Gastroesophageal sphincter (tissue), 4 donors: ENCODE data around the gene FBXL13. TPM values are rescaled to one million over a fixed set of nuclear protein-coding genes. Genes with fewer than 3 reads are reported as not detected.

Experiments
- ATAC-seq: fragments of 150-250 bp; one replicate; pipeline ENCODE4 v1.9.1; 2016; ENCODE audit warnings: mild to moderate bottlenecking, moderate library complexity
- H3K27ac ChIP-seq, 4 donors: fragments of 200-600 bp; sonication (generic) in 3 of 4; 1 replicate in 3 of 4; 2 replicates in 1 of 4; pipeline ENCODE4 v1.5.1; 2016 to 2019
- H3K27me3 ChIP-seq: fragments of 200-600 bp; sonication (generic); one replicate; pipeline ENCODE4 v1.5.1; 2019
- H3K36me3 ChIP-seq, 2 donors: fragments of 200-600 bp; sonication (generic); one replicate each; pipeline ENCODE4 v1.5.1; 2019; ENCODE audit warnings: control low read depth in 1 of 2
- H3K4me1 ChIP-seq, 3 donors: fragments of 200-600 bp; sonication (generic); 1 replicate in 2 of 3; 2 replicates in 1 of 3; pipeline ENCODE4 v1.5.1; 2016 to 2019; ENCODE audit warnings: control low read depth in 2 of 3
- H3K4me3 ChIP-seq, 2 donors: fragments of 200-600 bp; sonication (generic); one replicate each; pipeline ENCODE4 v1.5.1; 2019; ENCODE audit warnings: mild to moderate bottlenecking in 1 of 2, moderate library complexity in 1 of 2
- H3K9me3 ChIP-seq, 3 donors: fragments of 200-600 bp; sonication (generic); one replicate each; pipeline ENCODE4 v1.5.1; 2017 to 2019; ENCODE audit warnings: control low read depth in 2 of 3
- EP300 ChIP-seq: sonication (generic); formaldehyde crosslinking; IDR thresholded peaks from one replicate; pipeline ENCODE4 v1.6.1; 2017; ENCODE audit warnings: antibody characterized with exemption, mild to moderate bottlenecking
- POLR2A ChIP-seq, 2 donors: fragments of 450-650 bp; IDR thresholded peaks; one replicate each; pipeline ENCODE4 v1.6.1; 2017; ENCODE audit warnings: antibody characterized with exemption in 2 of 2, mild to moderate bottlenecking in 2 of 2, moderate library complexity in 1 of 2
- POLR2AphosphoS5 ChIP-seq: sonication (generic); formaldehyde crosslinking; IDR thresholded peaks from one replicate; pipeline ENCODE4 v1.6.1; 2017; ENCODE audit warnings: antibody characterized with exemption
- WGBS, 2 donors: methylation state at CpG; one replicate each; pipeline ENCODE4 v1.1.5; 2018; ENCODE audit warnings: low coverage in 1 of 2; 5-methylcytosine and 5-hydroxymethylcytosine counted together
- total RNA-seq, 4 donors: library from RNA; depleted of rRNA; stranded (reverse); fragments of >200 nt; gene quantifications; one replicate each; pipeline ENCODE4 v1.1.0, GENCODE V29; 2016
- TF ChIP-seq, protein P1 (sequence below), 4 experiments: fragments of 200-600 bp in 2 of 4; fragments of 450-650 bp in 2 of 4; sonication (generic) in 1 of 4; IDR thresholded peaks; one replicate each; pipeline ENCODE4 v1.5.1; 2017 to 2019; ENCODE audit warnings: antibody characterized with exemption in 4 of 4, mild to moderate bottlenecking in 2 of 4, moderate library complexity in 2 of 4

Gene FBXL13
- total RNA-seq, 4 donors from 2014 or later, result 1.3 to 5.8 (median 3.2) TPM

- no peak overlapping the region for H3K27ac ChIP-seq
Observed at GRCh38 chr7:102931757-102932156, 142.8 kb downstream of the FBXL13 start.

DNA sequence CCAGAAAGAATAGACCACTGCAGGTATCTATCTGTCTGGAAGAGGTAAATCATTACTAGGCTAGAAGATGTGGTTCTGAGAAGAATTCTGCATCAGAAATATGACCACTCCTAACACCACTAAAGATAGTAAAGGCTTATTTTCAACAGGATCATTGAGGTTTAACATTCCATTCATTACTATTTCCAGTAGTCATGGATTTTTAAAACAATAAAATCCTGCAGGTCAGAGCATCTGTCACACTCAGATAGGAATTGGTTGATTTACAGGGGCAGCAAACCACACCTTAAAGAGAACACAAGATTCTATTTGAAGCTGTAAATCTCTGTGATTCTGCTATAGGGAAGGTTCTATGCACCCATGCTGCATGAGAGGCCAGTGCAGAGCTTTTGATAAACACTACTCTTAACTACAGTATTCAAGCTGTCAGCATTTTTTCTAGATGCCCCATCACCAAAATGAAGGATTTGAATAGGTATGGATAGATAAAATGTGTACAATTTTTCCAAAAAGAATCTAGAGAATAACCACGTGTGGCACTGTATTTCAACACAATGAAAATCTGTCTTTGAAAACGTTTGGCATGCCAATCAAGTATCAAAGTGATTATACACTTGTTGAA, 147.2 kb downstream of the FBXL13 start:
- no peak for TF ChIP-seq POLR2A (IDR thresholded peaks at IDR 0.05)
- TF ChIP-seq POLR2AphosphoS5, result no peak
- no peak for TF ChIP-seq EP300
- TF ChIP-seq, protein P1, sequence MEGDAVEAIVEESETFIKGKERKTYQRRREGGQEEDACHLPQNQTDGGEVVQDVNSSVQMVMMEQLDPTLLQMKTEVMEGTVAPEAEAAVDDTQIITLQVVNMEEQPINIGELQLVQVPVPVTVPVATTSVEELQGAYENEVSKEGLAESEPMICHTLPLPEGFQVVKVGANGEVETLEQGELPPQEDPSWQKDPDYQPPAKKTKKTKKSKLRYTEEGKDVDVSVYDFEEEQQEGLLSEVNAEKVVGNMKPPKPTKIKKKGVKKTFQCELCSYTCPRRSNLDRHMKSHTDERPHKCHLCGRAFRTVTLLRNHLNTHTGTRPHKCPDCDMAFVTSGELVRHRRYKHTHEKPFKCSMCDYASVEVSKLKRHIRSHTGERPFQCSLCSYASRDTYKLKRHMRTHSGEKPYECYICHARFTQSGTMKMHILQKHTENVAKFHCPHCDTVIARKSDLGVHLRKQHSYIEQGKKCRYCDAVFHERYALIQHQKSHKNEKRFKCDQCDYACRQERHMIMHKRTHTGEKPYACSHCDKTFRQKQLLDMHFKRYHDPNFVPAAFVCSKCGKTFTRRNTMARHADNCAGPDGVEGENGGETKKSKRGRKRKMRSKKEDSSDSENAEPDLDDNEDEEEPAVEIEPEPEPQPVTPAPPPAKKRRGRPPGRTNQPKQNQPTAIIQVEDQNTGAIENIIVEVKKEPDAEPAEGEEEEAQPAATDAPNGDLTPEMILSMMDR (IDR thresholded peaks at IDR 0.05), result no peak
- no peaks in the 10 kb centered on the region for H3K27me3 ChIP-seq
- H3K4me1 ChIP-seq, result peaks cover 0 to 21% (median 0%) of the 10 kb centered on the region in 3 donors
- 40 to 42% methylated on average over 1 to 2 of the region's 2 CpGs for WGBS, 2 donors
- no peak overlapping the region for H3K4me3 ChIP-seq
- no peak for ATAC-seq
- H3K9me3 ChIP-seq, result no peaks in the 10 kb centered on the region
- H3K27ac ChIP-seq, result no peak overlapping the region
- H3K36me3 ChIP-seq, result no peaks in the 10 kb centered on the region

More at GRCh38 chr7:102931757-102932156, 142.8 kb downstream of the FBXL13 start:
- Histone ChIP-seq H3K27me3 (no peaks in the 10 kb centered on the region), H3K9me3 (no peaks in the 10 kb centered on the region), H3K36me3 (no peaks in the 10 kb centered on the region), H3K4me1 (peaks cover 0 to 51% (median 3%) of the 10 kb centered on the region in 3 donors), H3K4me3 (no peak overlapping the region)
- 63 to 64% methylated on average over 1 of the region's 1 CpG for WGBS, 2 donors
- ATAC-seq, result no peak
- TF ChIP-seq POLR2A (IDR thresholded peaks at IDR 0.05) (no peak), EP300 (no peak), POLR2AphosphoS5 (no peak)
- TF ChIP-seq, protein P1 (IDR thresholded peaks at IDR 0.05), result no peak

DNA sequence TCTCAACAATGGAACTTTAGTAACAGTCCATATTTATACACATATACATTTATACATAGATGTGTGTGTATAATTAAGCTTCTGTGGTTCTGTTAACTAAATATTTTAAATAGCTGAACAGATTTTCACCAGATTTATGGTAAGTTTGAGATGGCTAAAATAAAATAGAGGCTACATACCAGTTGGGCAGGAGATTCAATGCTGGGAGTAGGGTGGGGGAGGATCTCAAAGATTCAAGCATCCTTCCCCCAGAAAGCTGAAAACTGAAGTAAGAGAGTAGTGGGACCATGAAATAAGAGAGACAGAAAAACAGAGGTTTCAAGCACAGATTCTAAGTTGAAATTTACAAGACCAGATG, 147.8 kb downstream of the FBXL13 start:
- ATAC-seq, result no peak
- no peak for TF ChIP-seq EP300
- TF ChIP-seq POLR2AphosphoS5, result no peak
- TF ChIP-seq, protein P1 (IDR thresholded peaks at IDR 0.05), result no peak
- TF ChIP-seq POLR2A (IDR thresholded peaks at IDR 0.05), result no peak
- Histone ChIP-seq H3K36me3 (no peaks in the 10 kb centered on the region), H3K27ac (no peak overlapping the region), H3K27me3 (no peaks in the 10 kb centered on the region), H3K4me3 (no peak overlapping the region), H3K9me3 (no peaks in the 10 kb centered on the region), H3K4me1 (peaks cover 0 to 21% (median 0%) of the 10 kb centered on the region in 3 donors)

- peaks cover 0 to 21% (median 0%) of the 10 kb centered on the region in 3 donors for H3K4me1 ChIP-seq
- WGBS, 2 donors, result 0 to 49% methylated on average over 1 to 5 of the region's 5 CpGs
- TF ChIP-seq POLR2A (IDR thresholded peaks at IDR 0.05) (no peak), EP300 (no peak), POLR2AphosphoS5 (no peak)
- TF ChIP-seq, protein P1 (IDR thresholded peaks at IDR 0.05), result no peak
- no peaks in the 10 kb centered on the region for H3K9me3 ChIP-seq
- H3K36me3 ChIP-seq, result no peaks in the 10 kb centered on the region
- H3K27me3 ChIP-seq, result no peaks in the 10 kb centered on the region
- ATAC-seq, result no peak
- no peak overlapping the region for H3K27ac ChIP-seq
- H3K4me3 ChIP-seq, result no peak overlapping the region
Observed at GRCh38 chr7:102925976-102926782, 148.4 kb downstream of the FBXL13 start.

DNA sequence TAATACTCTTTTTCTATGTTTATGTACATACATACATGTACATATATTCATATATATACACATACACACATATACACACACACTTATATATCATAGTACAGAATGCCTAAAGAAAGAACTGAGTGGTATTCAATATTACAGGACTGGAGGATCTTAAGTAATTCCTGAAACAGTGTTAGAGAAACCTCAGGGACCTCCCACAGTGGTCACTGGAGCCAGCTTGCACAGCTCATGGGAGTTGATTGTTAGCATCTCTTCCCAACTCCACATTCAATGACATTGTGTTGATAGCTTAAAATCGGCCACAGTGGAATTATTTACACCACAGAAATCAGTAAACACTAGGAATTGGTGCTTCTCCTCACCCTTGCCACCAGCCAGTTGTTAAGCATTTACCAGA, 155.8 kb downstream of the FBXL13 start:
- WGBS, 2 donors, result 0 to 8% methylated on average over 1 of the region's 1 CpG
- peaks cover 0 to 52% (median 0%) of the 10 kb centered on the region in 3 donors for H3K4me1 ChIP-seq
- H3K36me3 ChIP-seq, result no peaks in the 10 kb centered on the region
- no peak for ATAC-seq
- H3K4me3 ChIP-seq, result no peak overlapping the region
- no peak overlapping the region for H3K27ac ChIP-seq
- H3K27me3 ChIP-seq, result no peaks in the 10 kb centered on the region
- H3K9me3 ChIP-seq, result no peaks in the 10 kb centered on the region
- TF ChIP-seq, protein P1 (IDR thresholded peaks at IDR 0.05), result no peak
- TF ChIP-seq POLR2A (IDR thresholded peaks at IDR 0.05) (no peak), EP300 (no peak)
